Measurements from ENCODE around the gene RERG.

Gene RERG

DNA sequence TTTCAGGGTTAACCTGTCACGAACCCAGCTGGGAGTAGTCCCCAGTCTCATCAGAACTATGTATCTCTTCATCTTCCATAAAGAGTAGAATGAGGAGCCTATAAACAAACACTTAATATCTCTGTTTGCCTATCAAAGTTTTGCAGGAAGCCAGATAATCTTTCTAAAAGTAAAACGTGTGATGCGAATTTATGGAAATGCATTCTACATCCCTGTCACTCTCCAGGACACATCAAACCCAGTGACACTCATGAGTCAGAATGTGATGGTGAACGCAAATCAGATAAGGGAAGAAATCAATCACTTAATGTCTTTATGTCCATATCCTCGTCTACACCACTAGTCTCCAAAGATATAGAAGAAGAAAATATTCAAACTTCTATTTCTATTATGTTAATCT is 37.4 kb downstream of the RERG start:
- no peak for DNase-seq

DNA sequence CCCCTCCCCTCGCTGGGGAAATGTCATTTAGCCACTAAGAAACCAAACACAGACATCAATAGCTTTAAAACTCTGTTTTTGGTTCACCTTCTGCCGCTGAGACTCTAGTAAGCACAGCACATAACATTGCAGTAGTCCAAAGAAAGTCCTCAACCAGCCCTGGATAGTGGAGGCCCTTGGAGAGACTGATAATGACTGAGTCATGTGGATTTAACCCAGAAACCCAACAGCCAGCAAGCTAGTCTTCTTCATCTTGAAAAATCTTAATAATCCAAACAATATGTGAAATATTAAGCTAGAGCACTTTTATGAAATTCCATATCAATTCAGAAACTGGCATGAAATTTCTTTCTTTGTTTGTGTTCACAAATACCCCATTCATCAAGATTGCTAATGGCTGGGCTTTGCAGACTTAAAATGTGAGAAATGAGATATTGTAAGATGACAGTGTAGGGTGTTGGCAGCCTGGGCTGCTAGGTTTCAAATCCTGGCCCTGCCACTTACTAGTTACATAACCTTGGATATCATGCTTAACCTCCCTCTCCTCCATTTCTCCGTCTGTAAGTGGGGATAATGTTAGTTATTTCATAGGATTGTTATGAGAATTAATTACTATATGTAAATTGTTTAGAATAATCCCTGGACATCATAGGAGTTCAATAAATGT is 40.1 kb downstream of the RERG start:
- DNase-seq = no peak

DNA sequence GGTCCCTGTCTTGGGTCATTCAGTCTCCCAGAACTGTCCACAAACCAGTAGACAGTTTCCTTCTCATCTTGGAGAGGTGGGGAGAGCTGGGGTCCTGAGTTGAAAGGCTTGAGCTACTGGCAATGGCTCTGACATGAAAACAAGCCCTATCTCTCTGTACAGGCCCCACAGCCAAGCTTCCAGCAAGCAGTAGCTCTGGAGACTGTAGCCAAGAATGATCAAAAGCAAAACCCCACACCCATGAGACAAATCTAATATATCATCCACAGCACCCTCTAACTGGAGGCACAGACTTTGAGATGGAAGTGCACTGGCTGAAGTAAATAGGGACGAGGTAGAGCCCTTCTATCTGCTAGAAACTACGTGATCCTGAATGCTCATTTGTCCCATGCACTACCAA is 40.9 kb downstream of the RERG start:
- no peak for DNase-seq

DNA sequence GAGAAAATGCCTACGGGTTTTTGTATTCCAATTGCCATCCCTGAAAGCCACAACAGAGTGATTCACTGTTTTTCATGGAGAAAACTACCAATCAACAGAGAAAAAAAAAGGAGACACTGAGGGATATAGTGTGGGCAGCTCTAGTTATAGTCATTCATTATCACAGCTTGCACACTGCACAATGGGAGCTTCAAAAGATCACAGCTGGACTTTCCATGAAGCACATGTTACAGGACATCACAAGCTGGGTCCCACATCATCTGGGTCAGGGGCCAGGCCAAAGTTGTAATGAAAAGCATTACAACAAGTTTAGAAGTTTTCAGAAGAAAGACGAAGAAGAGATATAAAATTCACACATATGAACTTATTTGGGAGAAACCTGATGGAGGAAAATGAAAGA is 41.5 kb downstream of the RERG start:
- no peak for DNase-seq

DNA sequence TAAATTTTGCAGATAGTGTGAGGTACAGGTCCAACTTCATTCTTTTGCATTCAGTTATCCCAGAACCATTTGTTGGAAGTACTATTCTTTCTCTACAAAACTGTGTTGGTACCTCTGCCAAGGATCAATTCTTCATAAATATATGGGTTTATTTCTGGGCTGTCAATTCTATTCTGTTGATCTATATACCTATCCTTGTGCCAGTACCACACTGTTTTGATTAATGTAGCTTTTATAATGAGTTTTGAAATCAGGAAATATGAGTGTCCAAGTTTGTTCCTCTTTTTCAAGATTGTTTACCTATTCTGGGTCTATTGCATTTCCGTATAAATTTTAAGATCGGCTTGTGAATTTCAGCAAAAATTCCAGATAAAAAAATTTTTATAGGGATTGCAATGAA is 48.1 kb downstream of the RERG start:
- no peak for DNase-seq

DNA sequence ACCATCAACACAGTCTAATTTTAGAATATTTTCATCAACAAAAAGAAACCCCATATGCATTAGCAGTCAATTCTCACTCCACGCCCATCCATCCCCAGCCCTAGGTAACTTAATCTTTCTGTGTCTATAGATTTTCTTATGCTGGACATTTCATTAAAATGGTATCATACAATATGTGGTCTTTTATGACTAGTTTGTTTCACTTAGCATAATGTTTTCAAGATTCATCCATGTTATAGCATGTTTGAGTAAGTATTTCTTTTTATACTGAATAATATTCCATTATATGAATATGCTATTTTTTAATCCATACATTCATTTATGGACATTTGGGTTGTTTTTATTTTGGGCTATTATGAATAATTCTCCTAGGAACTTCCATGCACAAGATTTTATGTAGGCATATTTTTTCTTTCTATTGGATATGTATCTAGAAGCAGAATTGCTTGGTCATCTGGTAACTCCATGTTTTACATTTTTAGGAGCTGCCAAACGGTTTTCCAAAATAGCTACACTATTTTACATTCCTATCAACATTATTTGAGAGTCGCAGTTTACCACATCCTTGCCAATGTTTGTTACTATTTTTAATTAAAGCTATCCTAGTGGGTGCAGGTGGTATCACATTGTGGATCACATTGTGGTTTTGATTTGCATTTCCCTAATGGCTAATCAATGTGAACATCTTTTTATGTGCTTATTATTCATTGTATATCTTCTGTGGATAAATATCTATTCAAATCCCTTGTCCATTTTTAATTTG is 49.0 kb downstream of the RERG start:
- DNase-seq = no peak

GRCh38 chr12:15171012-15171655 is 50.1 kb downstream of the RERG start:
- DNase-seq = no peak

DNA sequence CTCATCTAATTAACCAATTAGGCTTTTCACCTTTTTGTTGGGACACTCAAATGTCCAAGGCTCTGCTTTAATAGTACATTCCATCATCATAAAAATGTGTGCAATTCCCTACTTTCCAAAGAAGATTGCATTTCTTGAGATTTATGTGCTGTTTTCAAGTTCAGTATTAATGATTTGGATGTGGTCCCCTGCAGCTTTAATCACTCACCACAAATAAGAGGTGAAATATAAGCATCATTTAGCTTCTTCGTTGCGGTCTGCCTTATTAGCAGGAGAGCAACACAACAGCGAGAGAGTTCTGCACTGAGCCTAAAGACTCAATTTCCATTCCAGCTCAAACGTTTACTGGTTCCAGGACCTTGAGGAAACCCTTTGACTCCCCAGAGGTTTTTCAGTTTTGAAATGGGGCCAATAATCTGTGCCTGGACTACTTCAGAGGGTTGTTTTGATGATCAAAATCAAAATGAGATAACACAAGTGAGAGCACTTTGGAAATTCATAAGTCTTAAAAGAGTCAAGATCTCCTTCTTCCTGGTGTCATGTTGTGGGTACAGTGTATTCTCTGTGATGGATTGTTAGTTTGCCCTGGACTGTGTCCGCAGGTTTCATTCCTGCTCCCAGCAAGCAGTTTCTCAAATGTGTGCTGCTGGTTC is 53.1 kb downstream of the RERG start:
- DNase-seq = no peak

DNA sequence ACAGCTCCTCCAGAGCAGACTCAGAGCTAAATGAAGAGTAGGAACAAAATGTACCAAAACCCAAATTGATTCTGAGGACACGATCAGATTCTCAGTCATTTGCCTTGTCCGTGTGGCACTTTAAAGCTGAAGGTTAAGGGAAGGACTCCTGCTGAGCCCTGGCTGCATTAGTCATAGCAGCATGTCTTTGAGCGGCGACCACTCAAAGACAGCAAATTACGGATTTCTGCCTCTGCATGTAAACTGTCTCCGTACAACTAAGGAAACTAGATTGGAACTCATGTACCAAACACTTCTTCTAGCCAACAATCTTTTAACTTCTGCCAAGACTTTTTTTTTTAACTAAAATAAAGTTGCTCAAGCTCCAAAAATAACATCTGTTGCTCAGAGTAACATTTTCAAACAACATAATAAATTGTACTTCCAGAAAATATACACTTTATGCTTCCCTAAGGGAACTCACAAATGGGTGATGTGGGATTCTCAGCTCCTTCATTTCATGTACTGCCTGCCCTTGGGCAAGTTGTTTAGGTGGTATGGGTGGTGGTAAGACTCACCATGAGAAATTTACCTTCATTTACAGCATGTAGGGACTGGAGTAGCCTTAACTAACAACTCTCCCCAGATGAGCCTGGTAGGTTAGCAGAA is 56.1 kb downstream of the RERG start:
- DNase-seq = no peak

DNA sequence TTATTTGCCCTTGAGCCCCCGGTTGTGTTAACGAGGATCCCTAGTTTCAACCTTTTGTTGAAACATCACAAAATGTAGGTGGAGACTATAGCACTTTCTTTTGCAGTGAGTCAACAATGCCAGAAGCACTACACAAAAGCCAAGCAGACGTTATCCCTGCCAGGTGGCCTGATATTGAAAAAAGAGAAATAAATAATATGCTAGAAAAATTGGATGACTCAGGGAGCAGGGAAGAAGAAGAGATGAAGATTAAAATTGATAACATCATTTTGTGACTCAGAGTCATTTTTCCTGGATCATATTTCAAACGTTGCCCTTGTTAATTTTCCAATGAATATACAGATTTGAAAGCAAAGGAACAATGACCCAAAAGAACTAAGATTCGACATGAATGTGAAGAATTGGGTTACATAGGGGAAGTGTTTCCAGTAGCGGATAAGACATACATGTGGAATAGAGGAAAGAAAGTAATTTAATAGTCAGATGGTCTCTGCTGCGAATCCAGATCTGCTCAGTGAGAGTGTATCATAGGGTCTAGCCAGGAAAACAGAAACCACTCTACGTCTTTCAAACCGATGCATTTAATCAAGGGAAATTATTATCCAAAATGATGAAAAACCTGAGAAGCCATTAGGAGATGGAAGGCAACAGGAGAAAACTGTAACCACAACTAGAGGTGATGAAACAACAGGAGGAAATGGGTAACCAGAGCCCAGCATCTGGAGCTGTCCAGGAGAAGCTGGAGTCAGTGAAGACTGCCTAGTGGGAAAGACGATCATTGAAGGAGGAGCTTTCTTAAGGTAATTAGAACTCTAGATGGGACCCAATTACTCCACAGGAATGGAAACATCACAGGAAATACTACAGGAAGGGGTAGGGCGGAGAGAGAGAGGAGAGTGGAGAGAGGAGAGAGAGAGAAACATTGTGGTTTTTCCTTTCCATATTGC is 57.9 kb downstream of the RERG start:
- peak; percentile 12 for DNase-seq

GRCh38 chr12:15158083-15158482 is 63.1 kb downstream of the RERG start:
- DNase-seq = no peak

GRCh38 chr12:15157269-15157671 is 63.9 kb downstream of the RERG start:
- DNase-seq = no peak

DNA sequence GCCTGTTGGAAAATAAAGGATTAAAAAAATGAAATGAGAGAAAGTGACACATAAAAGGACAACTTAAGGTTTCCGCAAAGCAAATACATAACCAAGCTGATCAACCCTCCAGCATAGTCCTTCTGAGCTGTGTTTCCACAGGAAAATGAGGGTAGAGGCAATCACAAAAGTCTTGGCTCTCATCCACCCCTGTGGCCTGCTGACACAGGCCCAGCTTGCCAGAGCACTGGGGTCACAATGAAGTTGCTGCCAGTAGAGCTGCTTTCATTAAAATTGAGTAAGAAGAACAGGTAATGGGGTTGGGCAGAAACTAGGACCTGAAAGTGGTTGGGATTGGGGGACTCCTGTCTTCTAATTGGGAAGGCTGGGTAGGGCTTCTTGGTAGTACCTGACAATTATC is 65.9 kb downstream of the RERG start:
- peak; percentile 66 for DNase-seq

- no peak for DNase-seq
These were observed 67.1 kb downstream of the RERG start for GRCh38 chr12:15154103-15154502.

GRCh38 chr12:15152868-15153267 is 68.3 kb downstream of the RERG start:
- no peak for DNase-seq

DNA sequence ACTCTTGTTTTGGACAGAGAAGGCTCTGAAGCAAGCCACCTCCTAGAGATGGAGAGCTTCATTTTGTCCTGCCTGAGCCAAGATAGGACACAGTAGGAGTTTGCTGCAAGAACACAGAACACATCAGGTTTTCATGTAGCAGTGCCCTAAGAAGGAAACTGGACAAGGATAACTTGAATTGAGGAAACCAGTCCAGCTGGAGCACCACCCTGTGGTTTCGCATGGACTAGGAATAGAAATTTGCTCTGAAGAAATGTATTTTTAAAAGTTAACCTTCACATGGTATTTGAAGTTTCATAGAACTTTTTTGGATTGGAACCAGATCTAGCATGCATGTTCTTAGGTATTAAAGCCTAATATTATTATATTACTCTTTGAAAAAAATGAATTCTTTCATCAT is 68.8 kb downstream of the RERG start:
- DNase-seq = no peak

DNA sequence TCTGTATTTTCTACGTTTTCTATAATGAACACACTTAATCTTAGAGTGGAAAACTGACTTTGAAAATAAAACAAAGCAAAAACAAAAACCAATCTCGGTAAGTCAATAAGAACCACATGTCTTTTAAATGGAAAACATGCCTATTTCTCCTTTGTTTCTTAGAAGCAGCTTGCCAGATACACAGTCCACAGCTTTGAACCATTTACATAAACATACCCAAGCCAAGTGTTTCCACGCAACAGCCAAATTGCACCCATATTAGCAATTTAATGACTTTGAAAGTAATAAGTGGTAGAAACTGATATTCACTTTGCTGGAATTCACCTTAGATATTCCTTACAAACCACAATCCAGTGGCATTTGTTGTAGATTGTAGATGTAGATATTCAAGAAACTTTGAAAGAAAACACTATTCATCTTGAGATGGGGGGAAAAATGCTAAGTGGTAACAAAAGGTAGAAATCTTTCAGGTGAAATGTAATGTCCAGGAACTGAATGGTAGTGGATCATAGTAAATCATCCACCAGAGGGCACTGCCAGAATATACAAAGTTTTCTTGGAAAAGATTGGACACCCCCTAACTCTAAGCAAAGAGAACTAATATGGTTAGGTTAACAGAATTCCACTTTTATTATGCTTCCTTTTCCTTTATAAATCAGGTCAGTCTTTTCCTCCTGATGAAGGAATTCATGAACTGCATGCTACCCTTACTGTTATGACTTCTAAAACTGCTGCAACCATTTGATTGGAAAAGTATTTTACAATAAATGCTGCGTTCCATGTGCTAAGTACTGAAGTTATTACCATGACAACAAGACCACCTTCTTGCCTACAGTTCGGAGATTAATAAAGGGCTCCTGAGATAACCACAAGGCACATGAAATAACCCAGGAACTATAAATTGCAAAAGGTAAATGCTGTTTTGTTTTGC is 69.8 kb downstream of the RERG start:
- peak; percentile 29 for DNase-seq

DNA sequence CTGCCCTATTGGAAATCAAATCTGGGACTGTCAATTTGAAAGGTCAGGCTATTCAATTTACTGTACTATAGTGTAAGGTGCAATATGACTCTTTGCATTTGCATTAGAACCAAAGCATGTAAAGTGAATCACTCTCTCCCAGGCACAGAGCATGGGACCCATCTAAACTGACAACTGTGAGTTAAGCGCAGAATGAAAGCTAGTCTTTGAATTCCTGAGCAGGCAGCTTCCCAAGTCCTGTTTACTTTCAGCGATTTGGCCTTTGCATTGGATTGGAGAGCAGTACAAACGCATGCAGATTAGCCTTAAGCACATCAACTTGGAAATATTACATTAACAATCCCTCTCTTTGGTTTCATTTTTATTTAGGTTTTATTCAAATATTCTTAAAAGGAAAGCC is 74.6 kb downstream of the RERG start:
- no peak for DNase-seq

DNA sequence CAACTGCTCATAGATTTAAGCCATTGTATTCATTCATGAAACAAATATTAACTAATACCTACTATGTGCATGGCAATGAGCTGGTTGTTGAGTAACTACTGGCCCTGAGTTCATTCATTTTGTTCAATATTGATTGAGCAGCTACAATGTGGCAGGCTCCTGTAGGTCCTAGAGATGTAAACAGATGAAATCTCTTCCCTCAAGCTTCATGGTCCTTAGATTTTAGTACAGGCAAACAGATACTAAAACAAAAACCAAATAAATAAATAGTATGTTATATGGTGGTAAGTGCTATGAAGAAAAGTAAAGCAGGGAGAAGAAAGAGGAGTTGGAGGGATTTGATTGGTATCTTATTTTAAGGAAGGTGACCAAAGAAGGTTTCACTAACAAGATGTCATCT is 77.8 kb downstream of the RERG start:
- DNase-seq = no peak

DNA sequence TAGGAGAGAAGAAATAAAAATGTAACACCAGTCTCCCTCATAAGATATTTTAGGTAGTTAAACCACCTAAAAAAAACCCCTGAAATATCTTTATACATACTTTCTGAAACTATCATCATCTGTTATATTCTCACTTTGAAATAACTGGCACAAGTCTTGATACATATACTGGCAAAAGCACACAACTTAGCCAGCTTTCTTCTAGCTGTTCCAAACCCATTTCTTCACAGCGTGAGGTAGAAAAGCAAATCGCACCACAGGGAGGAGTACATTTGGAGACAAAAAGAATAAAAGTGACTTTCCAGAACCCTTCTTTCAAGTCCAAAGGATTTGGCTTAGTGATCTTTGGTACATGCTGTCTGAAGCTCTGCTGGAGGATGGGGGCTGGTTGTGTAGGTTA is 78.5 kb downstream of the RERG start:
- no peak for DNase-seq

DNA sequence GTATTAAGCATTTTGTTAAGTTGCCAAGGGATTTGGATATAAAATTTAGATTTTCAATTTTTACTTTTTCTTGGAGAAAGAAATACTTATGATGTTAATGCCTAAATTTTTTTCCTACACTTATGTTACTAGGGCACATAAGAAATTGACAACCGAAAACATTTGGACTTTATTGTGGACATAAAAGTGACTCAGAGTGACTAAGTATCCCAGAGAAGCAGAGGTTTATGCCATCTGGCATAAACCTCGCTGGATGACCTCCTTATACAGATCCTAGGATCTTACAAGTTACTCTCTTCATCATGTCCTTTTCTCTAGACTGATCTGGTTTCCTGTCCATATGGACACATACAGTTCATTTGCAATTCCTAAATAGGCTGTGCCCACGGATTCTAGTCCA is 89.8 kb downstream of the RERG start:
- DNase-seq = no peak
